HG03025 (cell line): Measurements from ENCODE around the gene NPLOC4.
"Not testable (repeated sequence)": the region's sequence is repeated elsewhere in the genome, so short reads cannot be mapped to it uniquely, and the experiment has no call there.

ENCODE experiments used
- ATAC-seq: cut with Tn5 transposase; IDR thresholded peaks from one replicate; pipeline ENCODE4 v1.9.1; 2021; ENCODE audit warnings: mild to moderate bottlenecking, moderate library complexity; ENCODE audit not compliant: unreplicated experiment, low FRiP score

The NPLOC4 gene

DNA sequence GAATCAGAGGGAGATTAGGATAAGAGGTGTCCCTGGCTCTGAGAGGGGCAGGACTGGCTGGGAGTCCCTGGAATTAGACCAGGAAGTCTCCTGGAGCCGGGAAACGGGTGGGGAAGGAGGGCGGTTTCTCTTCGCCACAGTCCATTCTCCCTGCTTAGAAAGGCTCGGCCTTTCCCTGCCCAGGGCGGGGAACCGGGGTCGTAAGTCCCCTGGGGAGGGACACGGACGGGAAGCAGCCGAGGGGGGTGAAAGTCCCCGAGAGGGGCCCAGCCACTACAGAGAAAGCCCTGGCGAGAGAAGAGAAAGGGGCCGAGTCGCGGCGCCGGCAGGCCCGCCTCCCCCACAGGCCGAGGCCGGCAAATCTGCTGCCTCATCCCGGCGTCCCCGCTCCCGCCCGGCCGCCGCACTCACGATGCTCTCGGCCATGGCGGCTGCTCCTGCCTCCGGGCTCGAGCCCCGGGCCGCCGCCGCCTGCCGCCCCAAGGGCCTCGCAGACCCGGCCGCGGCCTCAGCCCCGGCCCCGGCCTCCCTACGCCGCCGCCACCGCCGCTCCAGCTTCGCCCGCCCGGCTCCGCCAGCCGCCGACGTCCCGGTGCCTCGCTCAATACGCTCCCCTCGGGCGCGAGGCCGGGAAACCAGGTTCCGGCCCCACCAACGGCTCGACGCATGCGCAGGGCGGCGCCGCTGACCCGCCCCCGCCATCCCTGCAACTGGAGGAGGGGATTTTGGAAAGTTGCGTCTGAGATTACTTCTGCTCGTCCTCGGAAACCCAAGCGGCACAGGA, at the start of gene NPLOC4, which contains the start of gene TSPAN10:
Gene NPLOC4, minus strand, starts transcription at position 608 of the 784 bp plus-strand sequence. Its CDS starts 182 bp downstream, at position 426.
Gene TSPAN10, plus strand, starts transcription at position 692 of the 784 bp plus-strand sequence. CDS start 5,217 bp downstream, outside the sequence.
- peak; percentile 73 for ATAC-seq

DNA sequence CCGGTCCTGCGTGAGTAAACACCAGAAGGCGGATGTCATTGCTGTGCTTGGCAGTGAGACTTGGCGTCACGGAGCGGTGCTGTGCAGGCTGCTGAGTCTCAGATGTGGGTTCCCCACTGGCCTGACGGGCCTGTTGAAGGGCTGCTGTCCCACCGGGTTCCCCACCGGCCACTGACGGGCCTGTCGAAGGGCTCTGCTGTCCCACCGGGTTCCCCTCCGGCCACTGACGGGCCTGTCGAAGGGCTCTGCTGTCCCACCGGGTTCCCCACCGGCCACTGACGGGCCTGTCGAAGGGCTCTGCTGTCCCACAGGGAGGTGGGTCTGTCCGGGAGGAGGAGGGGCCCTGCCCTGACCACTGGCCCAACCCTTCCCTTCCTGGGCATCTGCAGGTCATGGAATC, 49.7 kb upstream of the NPLOC4 start:
- ATAC-seq, result no peak

DNA sequence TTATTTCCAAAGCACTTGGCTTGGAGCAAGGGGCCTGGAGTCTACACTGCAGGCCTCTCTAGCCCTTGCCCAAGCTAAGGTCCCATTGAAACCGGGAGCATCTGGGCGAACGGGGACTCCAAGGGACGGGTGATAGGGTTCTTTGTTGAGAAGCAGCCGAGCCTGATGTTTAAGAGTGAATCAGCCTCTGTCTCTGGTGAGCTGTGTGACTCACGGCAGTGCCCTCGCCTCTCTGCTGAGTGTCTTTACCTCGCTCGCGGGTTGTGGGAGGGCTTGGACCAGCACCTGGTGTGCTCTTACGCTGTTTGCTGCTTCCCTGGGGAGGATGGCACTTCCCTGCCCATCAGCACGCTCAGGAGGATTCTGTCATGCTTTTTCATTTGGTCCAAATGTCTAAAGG, 48.2 kb upstream of the NPLOC4 start:
- no peak for ATAC-seq

DNA sequence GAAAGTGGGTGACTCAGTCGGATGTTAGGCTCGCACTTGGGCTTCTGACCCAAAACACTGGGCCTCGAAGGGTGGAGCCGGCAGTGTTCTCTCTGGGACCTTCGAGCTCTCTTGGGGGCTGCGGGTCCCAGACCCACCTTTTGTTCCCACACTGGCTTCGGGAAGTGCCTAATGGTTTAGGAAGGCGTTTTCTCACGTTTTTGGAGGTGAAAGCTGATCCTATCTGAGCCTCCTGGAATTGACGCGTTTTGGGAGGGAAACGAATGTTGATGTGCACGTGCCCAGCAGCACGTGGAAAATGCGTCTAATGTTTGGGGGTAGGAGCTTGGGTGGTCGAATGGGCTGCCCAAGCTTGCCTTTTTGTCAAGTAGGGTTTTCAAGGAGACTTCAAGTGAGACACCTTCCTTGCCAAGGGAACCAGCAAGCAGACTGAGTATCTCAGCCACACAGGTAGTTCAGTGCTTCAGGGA, 47.6 kb upstream of the NPLOC4 start:
- no peak for ATAC-seq

DNA sequence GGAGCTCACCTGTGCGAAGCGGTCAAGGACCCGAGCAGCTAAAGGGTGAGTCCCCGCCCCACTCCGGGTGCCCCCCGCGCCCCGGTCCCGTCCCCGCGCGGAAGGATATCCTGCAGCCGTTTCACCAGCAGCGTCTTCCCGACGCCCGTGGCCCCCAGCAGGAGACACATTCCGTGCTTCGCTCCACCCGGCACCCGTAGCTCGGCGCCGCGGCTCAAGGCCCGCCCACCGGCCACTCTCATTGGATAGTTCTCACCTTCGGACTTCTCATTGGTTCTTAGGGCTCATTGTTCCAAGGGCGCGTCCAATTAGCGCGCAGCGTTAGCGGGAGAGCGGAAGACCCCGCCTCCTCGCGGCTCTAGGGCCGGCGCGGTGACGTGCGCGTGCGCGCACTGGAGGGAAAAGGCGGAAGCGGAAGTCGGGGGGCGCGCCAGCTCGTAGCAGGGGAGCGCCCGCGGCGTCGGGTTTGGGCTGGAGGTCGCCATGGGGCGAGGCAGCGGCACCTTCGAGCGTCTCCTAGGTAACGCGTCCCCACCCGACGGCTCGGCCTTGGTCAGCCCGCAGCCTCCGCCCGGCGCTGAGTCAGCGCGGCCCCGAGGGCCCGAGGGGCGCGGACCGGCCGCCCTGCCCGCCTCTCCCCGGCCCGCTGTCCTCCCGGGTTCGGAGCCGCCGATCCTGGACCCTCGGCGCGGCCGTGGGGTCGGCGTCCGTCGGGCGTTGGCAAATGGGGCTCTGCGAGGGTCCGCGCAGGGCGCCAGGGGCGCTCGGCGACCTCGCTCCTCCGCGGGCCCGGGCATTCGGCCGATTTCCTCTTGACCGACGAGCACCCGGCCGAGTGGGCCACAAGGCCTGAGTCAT, 46.9 kb upstream of the NPLOC4 start, which contains the start of the genes ARL16 and HGS:
Gene ARL16, minus strand, starts transcription at position 214 of the 858 bp plus-strand sequence. Its CDS starts 44 bp downstream, at position 170.
Gene HGS, plus strand, starts transcription at position 428 of the 858 bp plus-strand sequence. Its CDS starts 56 bp downstream, at position 484.
- peak; percentile 90 for ATAC-seq

DNA sequence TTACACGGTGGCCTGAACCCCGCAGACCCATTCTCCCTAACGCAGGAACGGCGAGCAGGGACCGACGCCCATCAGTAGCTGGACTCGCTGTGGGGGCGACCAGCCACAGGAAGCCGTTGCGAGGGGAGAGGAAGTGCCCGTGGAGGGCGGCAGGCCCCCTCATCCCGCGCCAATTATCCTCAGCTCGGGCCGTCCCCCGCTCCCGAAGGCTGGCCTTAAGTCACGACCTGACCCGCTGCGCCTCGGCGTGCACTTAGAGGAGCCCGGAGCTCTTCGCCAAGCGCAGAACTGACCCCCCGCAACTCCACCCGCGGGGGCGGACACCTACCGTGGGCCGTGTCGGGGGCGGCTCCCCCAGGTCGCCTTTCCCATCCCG, 46.3 kb upstream of the NPLOC4 start:
- ATAC-seq, result peak; percentile 26

DNA sequence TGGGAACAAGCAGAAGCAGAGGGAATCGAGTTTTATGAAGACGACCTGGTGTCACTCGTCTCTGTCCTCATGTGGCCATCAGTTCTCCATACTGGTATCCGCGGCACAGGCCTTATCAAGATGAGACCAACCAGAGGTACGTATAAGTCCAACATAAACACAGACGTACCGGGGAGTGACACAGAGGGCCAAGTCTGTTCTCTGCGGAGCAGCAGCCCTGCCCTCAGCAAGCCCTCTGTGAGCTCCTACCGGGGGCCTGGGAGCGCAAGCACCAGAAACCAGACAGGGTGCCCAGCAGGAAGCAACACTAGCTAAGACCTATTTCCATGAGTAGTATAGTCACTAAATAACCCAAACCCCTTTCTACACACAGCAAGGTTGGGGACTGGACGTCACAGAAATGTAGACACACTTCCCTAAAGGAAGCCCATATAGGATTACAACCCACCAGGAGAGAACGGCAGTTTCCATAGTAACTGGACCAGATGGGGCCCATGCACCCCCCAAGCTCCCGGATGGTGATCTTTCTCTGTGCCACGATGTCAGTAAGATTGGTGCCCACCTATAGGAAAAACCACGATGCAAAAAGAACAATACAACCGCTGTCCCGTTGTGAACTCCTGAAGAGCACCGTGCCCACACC, 45.8 kb upstream of the NPLOC4 start:
- ATAC-seq, result no peak

DNA sequence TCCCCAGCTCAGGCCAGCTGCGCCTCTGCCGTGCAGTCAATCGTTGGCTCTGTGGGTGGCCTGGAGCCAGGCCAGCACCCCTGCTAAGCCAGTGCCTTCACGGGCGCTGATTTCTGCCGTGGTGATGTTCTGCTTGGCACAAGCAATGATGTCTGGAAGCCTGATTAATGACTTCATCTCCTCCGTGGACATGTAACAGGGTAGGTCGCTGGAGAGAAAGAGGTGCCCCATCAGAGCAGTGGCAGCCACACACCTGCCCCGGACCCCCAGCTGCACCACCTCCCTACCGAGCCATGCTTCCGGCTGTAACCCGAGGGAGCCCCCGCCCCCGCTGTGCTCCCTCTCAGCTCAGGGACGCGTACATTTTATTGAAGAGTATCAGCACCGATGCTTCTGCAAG, 44.8 kb upstream of the NPLOC4 start:
- no peak for ATAC-seq

DNA sequence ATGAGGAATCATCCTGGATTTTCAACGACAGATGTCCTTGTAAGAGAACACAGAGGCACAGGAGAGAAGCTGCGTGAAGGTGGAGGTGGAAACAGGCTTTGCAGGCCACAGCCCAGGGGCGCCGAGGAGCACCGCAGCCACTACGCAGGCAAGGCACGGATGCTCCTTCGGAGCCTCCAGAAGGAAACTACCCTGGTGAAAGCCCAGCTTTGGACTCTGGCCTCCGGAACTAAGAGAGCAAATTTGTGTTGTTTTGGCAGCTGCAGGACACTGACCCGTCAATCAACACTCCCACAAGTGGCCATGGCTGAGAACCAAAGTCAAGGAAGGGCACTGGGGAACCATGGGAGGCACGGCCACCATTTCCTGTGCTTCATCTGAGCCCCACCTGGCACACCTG, 43.2 kb upstream of the NPLOC4 start:
- no peak for ATAC-seq

DNA sequence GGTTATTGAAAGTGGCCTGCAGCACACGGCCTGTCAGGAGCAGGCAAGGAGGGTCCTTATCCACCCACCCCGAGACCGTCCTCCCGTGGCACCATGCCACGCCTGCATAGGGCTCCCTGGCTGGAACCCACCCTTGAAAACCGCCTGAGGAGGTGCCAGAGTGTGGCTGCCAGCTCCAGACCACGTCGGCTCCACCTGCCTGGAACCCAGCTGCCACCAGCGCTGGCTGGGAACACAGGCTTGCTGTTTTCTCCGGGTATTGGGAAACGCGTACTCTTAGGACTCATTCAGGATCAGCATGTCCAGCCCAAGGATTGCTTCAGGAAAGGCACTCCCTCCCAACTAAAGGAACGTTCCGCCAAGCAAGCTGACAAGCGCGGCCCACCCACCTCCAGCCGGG, 40.0 kb upstream of the NPLOC4 start:
- ATAC-seq, result no peak

DNA sequence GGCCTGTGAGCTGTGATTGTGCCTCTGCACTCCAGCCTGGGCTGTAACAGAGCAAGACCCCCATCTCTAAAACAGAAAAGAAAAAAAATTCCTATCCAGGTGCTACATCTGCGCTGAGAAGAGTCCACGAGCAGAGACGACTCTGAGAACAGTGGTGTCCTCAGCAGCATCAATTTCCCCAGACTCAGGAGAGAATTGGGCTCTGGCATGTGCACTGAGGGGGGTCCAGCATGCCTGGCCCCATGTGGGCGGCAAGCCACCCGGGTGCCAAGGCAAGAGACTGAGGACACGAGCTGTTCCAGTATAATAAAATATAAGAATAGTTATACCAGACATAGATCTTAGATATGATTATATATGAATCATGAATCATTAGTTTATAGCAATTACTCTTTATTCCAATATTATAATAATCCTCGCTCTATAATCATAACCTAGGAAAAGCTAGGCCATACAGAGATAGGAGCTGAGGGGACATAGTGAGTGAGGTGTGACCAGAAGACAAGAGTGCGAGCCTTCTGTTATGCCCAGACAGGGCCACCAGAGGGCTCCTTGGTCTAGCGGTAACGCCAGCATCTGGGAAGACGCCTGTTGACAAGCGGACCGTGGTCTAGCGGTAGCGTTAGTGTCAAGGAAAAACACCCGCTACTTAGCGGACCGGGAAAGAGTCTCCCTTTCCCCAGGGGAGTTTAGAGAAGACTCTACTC, 38.8 kb upstream of the NPLOC4 start:
- ATAC-seq, result not testable (repeated sequence)

DNA sequence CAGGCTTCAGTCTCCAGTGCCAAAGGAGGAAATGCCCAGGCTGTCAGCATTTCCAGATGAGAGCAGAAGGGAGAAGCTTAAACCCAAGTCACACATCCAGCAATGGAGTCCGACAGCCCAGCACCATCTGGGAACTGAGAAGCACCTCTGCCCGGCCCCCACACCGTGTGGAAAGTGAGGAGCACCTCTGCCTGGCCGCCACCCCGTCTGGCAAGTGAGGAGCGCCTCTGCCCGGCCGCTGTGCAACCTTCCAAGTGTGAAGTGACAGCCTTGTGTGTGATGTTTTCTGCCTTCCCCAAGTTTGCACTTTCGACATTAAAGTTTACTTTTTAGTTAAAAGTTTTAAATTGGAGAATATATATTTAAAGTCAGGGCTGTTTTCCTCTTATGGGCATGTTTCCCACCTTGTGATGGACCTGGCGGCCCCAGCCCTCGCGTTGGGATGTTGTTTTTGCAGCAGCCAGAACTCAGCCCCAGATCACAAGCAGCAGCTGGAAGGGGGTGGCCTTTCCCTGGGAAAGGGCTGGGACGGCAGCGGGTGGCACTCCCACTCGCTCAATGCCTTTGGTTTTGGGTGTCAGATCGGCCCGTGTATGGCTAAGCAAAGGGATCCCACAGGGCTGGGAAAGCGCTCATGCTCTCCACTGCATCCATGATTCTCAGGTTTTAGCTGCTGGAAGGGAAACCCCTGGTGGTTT, 36.8 kb upstream of the NPLOC4 start:
- no peak for ATAC-seq

DNA sequence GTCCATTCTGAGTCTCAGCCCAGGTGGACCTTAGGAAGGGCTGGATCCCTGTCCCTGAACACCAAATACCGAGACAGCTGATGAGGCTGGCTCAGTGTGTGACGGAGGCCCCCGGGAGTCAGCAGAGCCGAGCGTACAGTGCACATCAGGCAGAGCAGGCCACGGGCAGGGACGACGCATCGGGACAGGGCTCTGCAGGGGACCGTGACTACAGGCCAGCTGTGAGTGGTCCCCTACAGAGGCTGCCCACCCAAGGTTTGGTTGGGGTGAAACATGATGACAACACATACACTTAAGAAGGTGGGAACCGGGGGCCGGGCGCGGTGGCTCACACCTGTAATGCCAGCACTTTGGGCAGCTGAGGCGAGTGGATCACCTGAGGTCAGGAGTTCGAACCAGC, 36.0 kb upstream of the NPLOC4 start:
- no peak for ATAC-seq

DNA sequence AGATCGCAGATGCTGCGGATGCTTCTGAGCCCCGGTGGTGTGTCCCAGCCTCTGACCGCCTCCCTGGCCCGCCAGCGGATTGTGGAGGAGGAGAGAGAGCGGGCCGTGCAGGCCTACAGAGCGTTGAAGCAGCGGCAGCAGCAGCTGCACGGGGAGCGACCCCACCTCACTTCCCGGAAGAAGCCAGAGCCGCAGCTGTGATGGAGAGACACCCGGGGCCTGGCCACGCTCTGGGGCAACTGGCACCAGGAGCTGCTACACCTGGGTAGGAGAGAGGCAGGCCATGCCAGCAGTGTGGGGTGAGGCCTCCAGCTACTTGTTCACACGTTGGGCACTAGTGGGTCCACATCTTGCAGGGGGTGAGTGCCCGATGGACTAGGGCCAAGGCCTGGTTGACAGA, 35.6 kb upstream of the NPLOC4 start:
- ATAC-seq, result no peak

DNA sequence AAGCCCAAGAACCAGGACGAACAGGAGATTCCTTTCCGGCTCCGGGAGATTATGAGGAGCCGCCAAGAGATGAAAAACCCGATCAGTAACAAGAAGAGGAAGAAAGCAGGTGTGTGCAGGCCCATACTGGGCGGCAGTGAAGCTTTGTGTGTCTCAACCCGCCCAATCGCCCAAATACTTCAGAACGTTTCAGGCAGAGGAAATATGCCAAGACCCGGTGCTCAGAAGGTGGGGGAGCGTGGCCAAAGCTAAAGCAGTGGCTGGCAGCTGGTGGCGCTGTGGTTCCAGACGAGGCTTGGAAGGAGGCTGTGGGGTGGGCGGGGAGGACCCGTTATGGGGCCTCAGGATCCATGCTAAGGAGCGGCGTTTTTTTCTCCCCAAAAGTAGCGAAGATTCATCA, 30.8 kb upstream of the NPLOC4 start:
- ATAC-seq, result no peak

DNA sequence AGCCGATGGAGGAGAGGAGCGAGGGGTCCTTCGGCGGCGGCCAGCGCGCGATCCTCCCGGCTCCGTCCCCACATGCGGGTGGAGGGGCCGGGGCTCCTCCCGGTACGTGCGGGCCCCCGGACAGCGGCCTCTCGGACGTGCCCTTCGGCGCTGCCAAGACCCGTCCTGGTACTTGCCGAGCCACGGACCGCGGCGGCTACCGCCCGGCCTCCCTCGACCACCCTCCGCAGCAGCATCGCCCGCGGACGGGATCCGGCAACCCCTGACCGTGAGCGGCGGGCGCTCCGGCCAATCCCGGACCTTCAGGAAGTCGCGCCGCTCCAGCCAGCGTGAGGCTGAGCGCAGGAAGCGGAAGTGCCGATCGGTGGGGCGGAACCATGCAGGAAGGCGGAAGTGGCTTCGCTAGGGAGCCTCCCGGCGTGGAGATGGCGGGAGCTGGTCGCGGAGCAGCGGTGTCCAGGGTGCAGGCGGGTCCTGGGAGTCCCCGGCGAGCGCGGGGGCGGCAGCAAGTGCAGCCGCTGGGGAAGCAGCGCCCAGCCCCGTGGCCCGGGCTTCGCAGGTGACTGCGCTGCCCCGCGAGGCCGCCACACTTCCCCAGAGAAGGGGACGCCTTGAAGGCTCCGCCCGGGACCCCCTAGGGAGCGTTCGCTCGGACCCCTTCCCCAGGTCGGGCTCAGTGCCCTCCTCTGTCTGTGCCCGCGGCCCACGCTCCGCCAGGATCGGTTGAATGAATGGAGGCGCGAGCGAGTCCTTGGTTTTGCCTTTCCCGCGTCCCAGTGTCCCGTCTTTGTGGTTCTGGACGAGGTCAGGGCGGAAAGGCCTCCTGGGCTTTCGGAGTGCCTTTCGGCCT, 29.7 kb upstream of the NPLOC4 start, which contains the start of the genes CCDC137 and OXLD1:
Gene CCDC137, plus strand, starts transcription at position 396 of the 850 bp plus-strand sequence. Its CDS starts 30 bp downstream, at position 426.
Gene OXLD1, minus strand, starts transcription at position 264 of the 850 bp plus-strand sequence. Its CDS starts 28 bp downstream, at position 236.
- ATAC-seq, result peak; percentile 75

DNA sequence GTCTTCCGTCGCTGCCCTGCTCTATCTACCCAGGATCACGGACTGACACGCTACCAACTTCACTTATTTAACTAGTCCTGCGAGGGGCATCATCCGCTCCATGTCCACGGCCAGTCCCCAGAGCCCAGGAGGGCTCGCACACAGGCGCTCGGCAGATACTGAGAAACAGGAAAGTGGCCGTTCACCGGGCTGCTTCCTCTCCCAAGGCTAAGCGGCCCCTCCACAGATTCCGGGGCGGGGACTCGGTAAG, 29.1 kb upstream of the NPLOC4 start:
- ATAC-seq, result peak; percentile 7
